Loucy (cell line): ENCODE measurements around the gene ARIH2.

ENCODE experiments used
- H2AFZ ChIP-seq: fragments of 200-600 bp; sonication (generic); 2 replicates; pipeline ENCODE4 v1.6.0; 2016; ENCODE audit warnings: antibody characterized with exemption, mild to moderate bottlenecking, low read length, moderate library complexity
- H3F3A ChIP-seq: fragments of 200-600 bp; 2 replicates; pipeline ENCODE4 v1.6.0; 2016; ENCODE audit warnings: antibody characterized with exemption, low read depth, mild to moderate bottlenecking
- H3K27me3 ChIP-seq: fragments of 200-600 bp; sonication (generic); 2 replicates; pipeline ENCODE4 v1.6.1; 2014; ENCODE audit warnings: low read length, mild to moderate bottlenecking; ENCODE audit not compliant: insufficient read depth, poor library complexity, severe bottlenecking
- H3K36me3 ChIP-seq: fragments of 200-600 bp; sonication (generic); 2 replicates; pipeline ENCODE4 v1.6.1; 2016; ENCODE audit warnings: low read length; ENCODE audit not compliant: insufficient read depth
- H3K4me1 ChIP-seq: fragments of 200-600 bp; sonication (generic); 2 replicates; pipeline ENCODE4 v1.5.1; 2014; ENCODE audit warnings: low read length, mild to moderate bottlenecking; ENCODE audit not compliant: insufficient read depth, poor library complexity, severe bottlenecking
- H3K4me2 ChIP-seq: fragments of 200-600 bp; sonication (generic); 2 replicates; pipeline ENCODE4 v1.6.0; 2014; ENCODE audit warnings: antibody characterized with exemption, low read length, low read depth, mild to moderate bottlenecking; ENCODE audit not compliant: poor library complexity, severe bottlenecking
- H3K4me3 ChIP-seq: fragments of 200-600 bp; sonication (generic); 2 replicates; pipeline ENCODE4 v1.5.1; 2014; ENCODE audit warnings: low read length, mild to moderate bottlenecking, mixed read lengths; ENCODE audit not compliant: poor library complexity, severe bottlenecking
- H3K79me2 ChIP-seq: fragments of 200-600 bp; sonication (generic); 2 replicates; pipeline ENCODE4 v1.6.1; 2014; ENCODE audit warnings: low read length; ENCODE audit not compliant: insufficient read depth
- H3K9ac ChIP-seq: fragments of 200-600 bp; sonication (generic); 2 replicates; pipeline ENCODE4 v1.6.0; 2014; ENCODE audit warnings: mild to moderate bottlenecking, low read depth, low read length, moderate library complexity; ENCODE audit not compliant: poor library complexity, severe bottlenecking
- H3K9me2 ChIP-seq: fragments of 200-600 bp; sonication (generic); replicated peaks from 2 replicates; pipeline ENCODE4 v1.6.1; 2016; ENCODE audit warnings: low read depth, low read length, mixed read lengths
- H3K9me3 ChIP-seq: fragments of 200-600 bp; sonication (generic); 2 replicates; pipeline ENCODE4 v1.6.1; 2014; ENCODE audit warnings: mild to moderate bottlenecking, antibody characterized with exemption, low read length, low read depth; ENCODE audit not compliant: insufficient read depth
- H4K20me1 ChIP-seq: fragments of 200-600 bp; sonication (generic); 2 replicates; pipeline ENCODE4 v1.6.0; 2014; ENCODE audit warnings: antibody characterized with exemption, low read length, mild to moderate bottlenecking; ENCODE audit not compliant: insufficient read depth, poor library complexity, severe bottlenecking
- EZH2phosphoT487 ChIP-seq: fragments of 200-600 bp; IDR thresholded peaks from 2 replicates; pipeline ENCODE4 v1.6.1; 2018; ENCODE audit warnings: antibody characterized with exemption, mild to moderate bottlenecking, moderate library complexity, borderline replicate concordance
- TF ChIP-seq, protein P1 (sequence below): fragments of 200-600 bp; sonication (generic); conservative IDR thresholded peaks from 2 replicates; pipeline ENCODE4 v1.5.1; 2014; ENCODE audit warnings: mild to moderate bottlenecking, antibody characterized with exemption, low read length

Gene ARIH2

DNA sequence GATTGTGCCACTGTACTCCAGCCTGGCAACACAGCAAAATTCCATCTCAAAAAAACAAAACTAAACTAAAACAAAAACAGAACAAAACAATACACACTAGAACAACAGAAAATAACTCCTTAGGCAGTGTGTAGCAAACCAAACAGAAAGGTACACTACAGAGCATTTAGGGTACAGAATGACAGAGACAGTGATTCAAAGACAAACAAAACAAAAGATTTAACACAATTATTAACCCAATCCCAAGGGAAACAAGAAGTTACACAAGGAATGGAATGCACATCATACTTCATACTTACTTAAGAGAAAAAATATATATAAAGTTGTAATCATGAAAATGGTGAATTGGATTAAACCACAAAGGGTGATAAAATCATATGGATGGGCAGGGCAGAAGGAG, 32.9 kb upstream of the ARIH2 start:
- Histone ChIP-seq H3K4me3 (no peak overlapping the region), H3K9me2 (no peaks in the 10 kb centered on the region), H3K9ac (no peak overlapping the region), H2AFZ (no peak overlapping the region), H3K36me3 (no peaks in the 10 kb centered on the region), H3K27me3 (no peaks in the 10 kb centered on the region), H4K20me1 (no peaks in the 10 kb centered on the region), H3F3A (no peaks in the 10 kb centered on the region), H3K4me2 (no peak overlapping the region), H3K9me3 (no peaks in the 10 kb centered on the region), H3K79me2 (no peaks in the 10 kb centered on the region), H3K4me1 (no peaks in the 10 kb centered on the region)
- no peak for TF ChIP-seq EZH2phosphoT487
- TF ChIP-seq, protein P1, sequence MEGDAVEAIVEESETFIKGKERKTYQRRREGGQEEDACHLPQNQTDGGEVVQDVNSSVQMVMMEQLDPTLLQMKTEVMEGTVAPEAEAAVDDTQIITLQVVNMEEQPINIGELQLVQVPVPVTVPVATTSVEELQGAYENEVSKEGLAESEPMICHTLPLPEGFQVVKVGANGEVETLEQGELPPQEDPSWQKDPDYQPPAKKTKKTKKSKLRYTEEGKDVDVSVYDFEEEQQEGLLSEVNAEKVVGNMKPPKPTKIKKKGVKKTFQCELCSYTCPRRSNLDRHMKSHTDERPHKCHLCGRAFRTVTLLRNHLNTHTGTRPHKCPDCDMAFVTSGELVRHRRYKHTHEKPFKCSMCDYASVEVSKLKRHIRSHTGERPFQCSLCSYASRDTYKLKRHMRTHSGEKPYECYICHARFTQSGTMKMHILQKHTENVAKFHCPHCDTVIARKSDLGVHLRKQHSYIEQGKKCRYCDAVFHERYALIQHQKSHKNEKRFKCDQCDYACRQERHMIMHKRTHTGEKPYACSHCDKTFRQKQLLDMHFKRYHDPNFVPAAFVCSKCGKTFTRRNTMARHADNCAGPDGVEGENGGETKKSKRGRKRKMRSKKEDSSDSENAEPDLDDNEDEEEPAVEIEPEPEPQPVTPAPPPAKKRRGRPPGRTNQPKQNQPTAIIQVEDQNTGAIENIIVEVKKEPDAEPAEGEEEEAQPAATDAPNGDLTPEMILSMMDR, result no peak

DNA sequence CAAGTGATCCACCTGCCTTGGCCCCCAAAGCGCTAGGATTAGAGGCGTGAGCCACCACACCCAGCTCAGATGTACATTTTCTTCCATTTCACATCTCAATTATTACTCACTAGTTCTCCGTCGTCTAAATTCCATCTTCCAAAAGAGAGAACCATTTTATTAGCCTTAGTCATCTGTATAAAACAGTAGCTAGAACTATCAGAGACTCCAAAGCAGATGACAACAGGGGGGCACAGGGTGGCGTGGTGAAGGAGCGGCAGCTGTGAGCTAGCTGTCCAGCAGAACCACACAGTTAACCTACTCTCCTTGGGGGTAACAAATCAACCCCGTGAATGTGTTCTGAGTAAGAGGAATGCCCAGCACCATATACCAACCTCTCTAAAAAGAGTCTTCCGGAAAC, 27.0 kb upstream of the ARIH2 start:
- TF ChIP-seq, protein P1, result no peak
- no peak for TF ChIP-seq EZH2phosphoT487
- Histone ChIP-seq H3K4me2 (no peak overlapping the region), H3K9me2 (no peaks in the 10 kb centered on the region), H3K9me3 (no peaks in the 10 kb centered on the region), H3K79me2 (peaks cover 2% of the 10 kb centered on the region; the same call in 1 of the 2 replicates), H3K4me3 (no peak overlapping the region), H3K27me3 (no peaks in the 10 kb centered on the region), H3K36me3 (no peaks in the 10 kb centered on the region), H4K20me1 (no peaks in the 10 kb centered on the region), H3K9ac (no peak overlapping the region), H3F3A (no peaks in the 10 kb centered on the region), H2AFZ (no peak overlapping the region), H3K4me1 (peaks cover 4% of the 10 kb centered on the region)

DNA sequence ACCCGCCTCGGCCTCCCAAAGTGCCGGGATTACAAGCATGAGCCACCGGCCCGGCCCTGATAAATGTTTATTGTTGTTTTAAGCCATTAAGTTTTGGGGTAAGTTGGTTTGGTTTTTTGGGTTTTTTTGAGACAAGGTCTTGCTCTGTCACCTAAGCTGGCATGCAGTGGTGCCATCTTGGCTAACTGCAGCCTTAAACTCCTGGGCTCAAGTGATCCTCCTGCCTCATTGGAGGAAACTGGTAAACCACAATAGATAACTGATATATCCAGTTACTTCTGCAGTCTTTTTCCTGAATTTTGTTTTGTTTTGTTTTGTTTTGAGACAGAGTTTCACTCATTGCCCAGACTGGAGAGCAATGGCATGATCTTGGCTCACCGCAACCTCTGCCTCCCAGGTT, 24.1 kb upstream of the ARIH2 start:
- no peak overlapping the region for H3K9ac ChIP-seq
- no peak overlapping the region for H2AFZ ChIP-seq
- H3K4me3 ChIP-seq, result no peak overlapping the region
- peaks cover 9% of the 10 kb centered on the region; the same call in 1 of the 2 replicates for H3K79me2 ChIP-seq
- peaks cover 26% of the 10 kb centered on the region for H3K4me1 ChIP-seq
- no peaks in the 10 kb centered on the region for H3K36me3 ChIP-seq
- H3K27me3 ChIP-seq, result no peaks in the 10 kb centered on the region
- TF ChIP-seq EZH2phosphoT487, result no peak
- TF ChIP-seq, protein P1, result no peak
- no peak overlapping the region for H3K4me2 ChIP-seq
- H4K20me1 ChIP-seq, result no peaks in the 10 kb centered on the region
- no peaks in the 10 kb centered on the region for H3K9me3 ChIP-seq
- no peaks in the 10 kb centered on the region for H3K9me2 ChIP-seq
- H3F3A ChIP-seq, result no peaks in the 10 kb centered on the region
